ENCODE data around the gene BRF1. TPM values are rescaled to one million over a fixed set of nuclear protein-coding genes. Genes with fewer than 3 reads are reported as not detected.

BRF1 gene
- total RNA-seq, 4 donors from 2014 or later = 25.2 to 35.6 (median 30.9) TPM

DNA sequence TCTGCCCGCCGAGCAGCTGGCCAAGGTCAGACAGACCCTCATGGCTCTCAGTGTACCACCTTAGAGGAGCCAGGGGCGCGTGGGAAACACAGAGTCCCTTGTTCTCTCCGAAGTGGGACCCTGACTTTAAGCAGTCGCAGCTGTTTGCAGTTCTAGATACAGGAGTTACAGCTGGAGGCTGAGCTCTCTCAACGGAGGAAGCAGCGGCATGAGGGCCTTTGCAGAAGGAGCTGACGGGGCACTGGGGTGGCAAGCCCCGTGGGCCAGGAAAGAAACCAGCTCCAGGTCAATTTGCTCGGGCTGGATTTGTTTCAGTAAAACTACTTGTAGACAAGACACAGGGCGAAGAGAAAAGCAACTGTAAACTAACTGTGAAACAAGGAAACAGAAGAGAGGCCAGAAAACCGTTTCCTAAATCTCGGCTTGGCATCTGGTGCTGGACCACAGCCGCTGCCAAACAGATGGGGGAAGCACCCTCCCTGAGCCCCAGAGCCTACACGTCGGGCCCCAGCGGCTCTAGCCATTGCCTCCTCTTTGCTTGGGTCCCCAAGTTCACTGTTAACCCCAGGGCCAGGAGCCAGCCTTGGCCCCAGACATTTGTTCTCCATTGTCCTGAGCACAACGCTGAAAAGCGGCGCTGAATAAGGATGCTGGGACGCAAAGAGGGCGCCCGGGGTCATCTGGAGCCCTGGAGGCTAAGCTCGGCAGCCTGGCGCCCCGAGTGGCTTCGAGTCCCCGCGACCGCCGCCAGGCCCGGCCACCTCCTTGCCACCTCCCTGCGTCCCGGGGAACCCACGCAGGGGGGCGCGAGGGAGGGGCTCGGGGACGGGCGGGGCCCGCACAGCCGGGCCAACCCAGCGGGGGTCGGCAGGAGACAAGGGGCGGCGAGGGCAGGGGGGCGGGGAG, 12.8 kb upstream of the BRF1 start:
- peak overlapping the region; percentile 88 to 99 (median 96) for H3K27ac ChIP-seq
- peak overlapping the region; percentile 60 to 80 for H3K4me3 ChIP-seq
- TF ChIP-seq POLR2AphosphoS5 (IDR thresholded peaks at IDR 0.05) = no peak
- TF ChIP-seq EP300 (IDR thresholded peaks at IDR 0.05) = no peak
- TF ChIP-seq, protein P1, sequence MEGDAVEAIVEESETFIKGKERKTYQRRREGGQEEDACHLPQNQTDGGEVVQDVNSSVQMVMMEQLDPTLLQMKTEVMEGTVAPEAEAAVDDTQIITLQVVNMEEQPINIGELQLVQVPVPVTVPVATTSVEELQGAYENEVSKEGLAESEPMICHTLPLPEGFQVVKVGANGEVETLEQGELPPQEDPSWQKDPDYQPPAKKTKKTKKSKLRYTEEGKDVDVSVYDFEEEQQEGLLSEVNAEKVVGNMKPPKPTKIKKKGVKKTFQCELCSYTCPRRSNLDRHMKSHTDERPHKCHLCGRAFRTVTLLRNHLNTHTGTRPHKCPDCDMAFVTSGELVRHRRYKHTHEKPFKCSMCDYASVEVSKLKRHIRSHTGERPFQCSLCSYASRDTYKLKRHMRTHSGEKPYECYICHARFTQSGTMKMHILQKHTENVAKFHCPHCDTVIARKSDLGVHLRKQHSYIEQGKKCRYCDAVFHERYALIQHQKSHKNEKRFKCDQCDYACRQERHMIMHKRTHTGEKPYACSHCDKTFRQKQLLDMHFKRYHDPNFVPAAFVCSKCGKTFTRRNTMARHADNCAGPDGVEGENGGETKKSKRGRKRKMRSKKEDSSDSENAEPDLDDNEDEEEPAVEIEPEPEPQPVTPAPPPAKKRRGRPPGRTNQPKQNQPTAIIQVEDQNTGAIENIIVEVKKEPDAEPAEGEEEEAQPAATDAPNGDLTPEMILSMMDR (IDR thresholded peaks at IDR 0.05) = no peak
- no peak for TF ChIP-seq POLR2A (IDR thresholded peaks at IDR 0.05)
- WGBS, 2 donors (ENCODE audit: low coverage in 1 of 2) = 9% methylated on average over 11 of the region's 48 CpGs; no CpG with 5 or more reads in 1 of the 2 donors
- peak; percentile 3 for ATAC-seq
- no peaks in the 10 kb centered on the region for H3K9me3 ChIP-seq
- peaks cover 0 to 56% (median 35%) of the 10 kb centered on the region in 3 donors for H3K4me1 ChIP-seq
- H3K36me3 ChIP-seq = no peaks in the 10 kb centered on the region
- no peaks in the 10 kb centered on the region for H3K27me3 ChIP-seq

DNA sequence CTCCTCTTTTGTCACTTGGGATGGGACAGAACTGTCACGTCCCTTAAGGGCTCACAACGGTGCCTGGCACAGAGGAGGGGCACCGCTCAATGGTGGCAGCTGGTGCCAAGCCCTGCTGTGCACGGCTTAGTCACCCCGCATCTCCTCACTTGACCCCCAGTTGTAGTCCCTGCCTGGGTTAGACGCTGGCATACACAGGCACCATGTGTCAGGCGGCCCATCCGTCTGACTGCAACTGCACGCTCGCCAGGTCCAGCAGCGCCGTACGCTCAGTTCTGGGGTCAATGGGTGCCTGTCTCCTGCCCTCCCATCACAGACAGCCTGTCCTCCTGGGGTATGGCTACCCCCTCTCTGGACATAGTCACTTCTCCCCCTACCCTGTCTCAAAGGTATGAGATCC, 12.2 kb upstream of the BRF1 start:
- no peak for ATAC-seq
- Histone ChIP-seq H3K36me3 (no peaks in the 10 kb centered on the region), H3K27me3 (no peaks in the 10 kb centered on the region), H3K4me3 (no peak overlapping the region), H3K4me1 (peaks cover 0 to 52% (median 34%) of the 10 kb centered on the region in 3 donors), H3K9me3 (no peaks in the 10 kb centered on the region), H3K27ac (peak overlapping the region in 2 of 4 donors; percentile 98 to 99)
- no CpG with 5 or more reads among the region's 13 CpGs for WGBS, 2 donors (ENCODE audit: low coverage in 1 of 2)
- no peak for TF ChIP-seq POLR2AphosphoS5 (IDR thresholded peaks at IDR 0.05)
- no peak for TF ChIP-seq EP300 (IDR thresholded peaks at IDR 0.05)
- TF ChIP-seq, protein P1 (IDR thresholded peaks at IDR 0.05) = no peak
- TF ChIP-seq POLR2A (IDR thresholded peaks at IDR 0.05) = no peak

DNA sequence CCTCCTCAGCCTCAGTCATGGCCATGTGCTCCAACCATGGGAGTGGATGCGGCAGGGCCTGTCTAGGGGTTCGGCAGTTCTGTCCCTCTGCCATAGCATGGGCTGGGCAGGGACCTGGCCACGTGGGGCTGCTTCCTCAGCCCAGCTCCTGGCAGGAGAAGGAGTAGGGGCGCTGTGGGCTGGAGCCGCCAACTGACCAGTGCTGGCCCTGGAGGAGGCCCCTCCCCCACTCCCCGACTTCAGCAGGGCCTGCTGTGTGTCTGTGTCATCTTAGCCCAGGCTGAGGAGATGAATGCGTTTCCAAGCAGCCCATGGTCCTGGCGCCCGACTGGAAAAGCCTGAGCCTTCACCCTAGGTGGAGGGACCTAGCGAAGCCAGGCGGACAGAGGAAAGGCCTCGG, 11.0 kb upstream of the BRF1 start:
- no peak for ATAC-seq
- H3K27me3 ChIP-seq = no peaks in the 10 kb centered on the region
- no peak for TF ChIP-seq POLR2AphosphoS5 (IDR thresholded peaks at IDR 0.05)
- TF ChIP-seq EP300 (IDR thresholded peaks at IDR 0.05) = no peak
- TF ChIP-seq, protein P1 (IDR thresholded peaks at IDR 0.05) = no peak
- TF ChIP-seq POLR2A (IDR thresholded peaks at IDR 0.05) = no peak
- no peaks in the 10 kb centered on the region for H3K9me3 ChIP-seq
- H3K27ac ChIP-seq = peak overlapping the region in 1 of 4 donors; percentile 41
- 20 to 100% methylated on average over 1 of the region's 12 CpGs for WGBS, 2 donors (ENCODE audit: low coverage in 1 of 2)
- no peaks in the 10 kb centered on the region for H3K36me3 ChIP-seq
- no peak overlapping the region for H3K4me3 ChIP-seq
- H3K4me1 ChIP-seq = peaks cover 0 to 41% (median 22%) of the 10 kb centered on the region in 3 donors

DNA sequence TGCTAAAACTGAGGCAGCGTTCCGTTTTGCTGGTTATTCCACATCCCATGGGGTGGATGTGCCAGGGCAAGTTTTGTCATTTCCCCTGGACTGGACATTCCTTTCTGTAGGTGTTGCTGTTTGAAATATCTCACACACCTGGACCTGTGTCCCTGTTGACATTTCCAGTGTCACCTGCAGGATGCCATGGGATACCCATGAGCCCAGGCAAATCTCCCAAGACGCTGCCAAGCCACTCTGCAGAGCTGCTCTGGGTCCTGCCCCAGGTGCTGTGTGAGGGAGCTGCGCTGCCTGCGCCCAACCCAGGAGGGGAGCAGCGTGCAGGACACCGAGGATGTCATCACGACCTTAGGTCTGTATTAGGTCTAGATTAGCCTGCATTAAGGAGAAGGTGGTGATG, 8.6 kb upstream of the BRF1 start:
- no peaks in the 10 kb centered on the region for H3K9me3 ChIP-seq
- no peak overlapping the region for H3K27ac ChIP-seq
- peaks cover 0 to 23% (median 7%) of the 10 kb centered on the region in 3 donors for H3K4me1 ChIP-seq
- 60 to 100% methylated on average over 1 to 2 of the region's 8 CpGs for WGBS, 2 donors (ENCODE audit: low coverage in 1 of 2)
- no peaks in the 10 kb centered on the region for H3K36me3 ChIP-seq
- H3K4me3 ChIP-seq = no peak overlapping the region
- no peaks in the 10 kb centered on the region for H3K27me3 ChIP-seq
- no peak for TF ChIP-seq POLR2A (IDR thresholded peaks at IDR 0.05)
- TF ChIP-seq POLR2AphosphoS5 (IDR thresholded peaks at IDR 0.05) = no peak
- TF ChIP-seq EP300 (IDR thresholded peaks at IDR 0.05) = no peak
- TF ChIP-seq, protein P1 (IDR thresholded peaks at IDR 0.05) = no peak
- no peak for ATAC-seq
